ENCODE results near the gene NGEF.

DNA sequence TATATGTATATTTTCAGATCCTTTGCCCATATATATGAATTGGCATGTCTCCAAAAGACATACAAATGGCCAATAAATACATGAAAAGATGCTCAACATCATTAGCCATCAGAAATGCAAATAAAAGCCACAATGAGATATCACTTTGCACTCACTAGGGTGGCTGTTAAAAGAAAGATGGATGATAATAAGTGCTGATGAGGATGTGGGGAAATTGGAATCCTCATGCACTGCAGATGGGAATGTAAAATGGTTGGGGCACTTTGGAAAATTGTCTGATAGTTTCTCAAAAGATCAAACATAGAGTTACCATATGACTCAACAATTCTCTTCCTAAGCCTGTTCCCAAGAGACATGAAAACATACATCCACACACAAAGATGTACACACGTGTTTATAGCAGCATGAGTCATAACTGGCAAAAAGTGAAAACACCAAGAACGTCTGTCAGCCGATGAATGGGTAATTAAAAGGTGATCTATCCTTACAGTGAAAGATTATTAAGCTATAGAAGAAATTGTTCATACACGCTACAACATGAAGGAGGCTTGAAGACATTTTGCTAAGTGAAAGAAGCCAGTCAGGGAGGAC is 19.7 kb downstream of the NGEF start:
- TF ChIP-seq ZNF785 (tag by site-specific recombination; IDR thresholded peaks at IDR 0.05) (no peak), ZNF280C (tag by site-specific recombination; IDR thresholded peaks at IDR 0.05) (no peak), ZNF830 (tag by site-specific recombination; IDR thresholded peaks at IDR 0.05; ENCODE audit: low read depth) (no peak), ZNF121 (tag by site-specific recombination; IDR thresholded peaks at IDR 0.05) (no peak), ZNF274 (IDR thresholded peaks at IDR 0.05; ENCODE audit: low read length) (no peak), ZNF274 (tag by site-specific recombination; IDR thresholded peaks at IDR 0.05; ENCODE audit: borderline replicate concordance) (no peak), BCL6B (tag by site-specific recombination; IDR thresholded peaks at IDR 0.05) (no peak)
- TF ChIP-seq, protein P1, sequence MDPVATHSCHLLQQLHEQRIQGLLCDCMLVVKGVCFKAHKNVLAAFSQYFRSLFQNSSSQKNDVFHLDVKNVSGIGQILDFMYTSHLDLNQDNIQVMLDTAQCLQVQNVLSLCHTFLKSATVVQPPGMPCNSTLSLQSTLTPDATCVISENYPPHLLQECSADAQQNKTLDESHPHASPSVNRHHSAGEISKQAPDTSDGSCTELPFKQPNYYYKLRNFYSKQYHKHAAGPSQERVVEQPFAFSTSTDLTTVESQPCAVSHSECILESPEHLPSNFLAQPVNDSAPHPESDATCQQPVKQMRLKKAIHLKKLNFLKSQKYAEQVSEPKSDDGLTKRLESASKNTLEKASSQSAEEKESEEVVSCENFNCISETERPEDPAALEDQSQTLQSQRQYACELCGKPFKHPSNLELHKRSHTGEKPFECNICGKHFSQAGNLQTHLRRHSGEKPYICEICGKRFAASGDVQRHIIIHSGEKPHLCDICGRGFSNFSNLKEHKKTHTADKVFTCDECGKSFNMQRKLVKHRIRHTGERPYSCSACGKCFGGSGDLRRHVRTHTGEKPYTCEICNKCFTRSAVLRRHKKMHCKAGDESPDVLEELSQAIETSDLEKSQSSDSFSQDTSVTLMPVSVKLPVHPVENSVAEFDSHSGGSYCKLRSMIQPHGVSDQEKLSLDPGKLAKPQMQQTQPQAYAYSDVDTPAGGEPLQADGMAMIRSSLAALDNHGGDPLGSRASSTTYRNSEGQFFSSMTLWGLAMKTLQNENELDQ (tag by site-specific recombination; IDR thresholded peaks at IDR 0.05; ENCODE audit: low read depth), result no peak

All from HEK293 (cell line).